H9 (cell line): ENCODE measurements around the gene SEPTIN7. TPM values are rescaled to one million over a fixed set of nuclear protein-coding genes. Genes with fewer than 3 reads are reported as not detected.

ENCODE experiments used
- DNase-seq: peaks from one replicate; pipeline ENCODE4 v3.0.0-alpha.2; 2017
- H2AFZ ChIP-seq: one replicate; pipeline ENCODE4 v1.6.1; 2013; ENCODE audit warnings: mild to moderate bottlenecking, low read length, control low read depth, moderate library complexity
- H2AK5ac ChIP-seq: 2 replicates; pipeline ENCODE4 v1.6.1; 2013; ENCODE audit warnings: low read length, control low read depth, mixed read lengths; ENCODE audit not compliant: insufficient read length
- H2BK120ac ChIP-seq: one replicate; pipeline ENCODE4 v1.6.1; 2013; ENCODE audit warnings: low read depth, mild to moderate bottlenecking, low read length, control low read depth, inconsistent platforms; ENCODE audit not compliant: poor library complexity, severe bottlenecking
- H2BK12ac ChIP-seq: 2 replicates; pipeline ENCODE4 v1.6.1; 2013; ENCODE audit warnings: low read length, control low read depth, mixed read lengths, low read depth; ENCODE audit not compliant: insufficient read length
- H2BK15ac ChIP-seq: 2 replicates; pipeline ENCODE4 v1.6.1; 2013; ENCODE audit warnings: low read depth, low read length, control low read depth
- H2BK20ac ChIP-seq: one replicate; pipeline ENCODE4 v1.6.1; 2013; ENCODE audit warnings: low read depth, mild to moderate bottlenecking, low read length, control low read depth, inconsistent platforms; ENCODE audit not compliant: poor library complexity, severe bottlenecking
- H2BK5ac ChIP-seq: 2 replicates; pipeline ENCODE4 v1.6.1; 2013; ENCODE audit warnings: low read length, control low read depth, mixed read lengths; ENCODE audit not compliant: insufficient read length
- H3K14ac ChIP-seq: 2 replicates; pipeline ENCODE4 v1.6.1; 2013; ENCODE audit warnings: low read length, control low read depth; ENCODE audit not compliant: insufficient read depth
- H3K18ac ChIP-seq: 2 replicates; pipeline ENCODE4 v1.6.1; 2013; ENCODE audit warnings: low read depth, mild to moderate bottlenecking, mixed read lengths, low read length, control low read depth; ENCODE audit not compliant: insufficient read length
- H3K23ac ChIP-seq: 2 replicates; pipeline ENCODE4 v1.6.1; 2013; ENCODE audit warnings: low read length, control low read depth, mixed read lengths, low read depth; ENCODE audit not compliant: insufficient read length
- H3K23me2 ChIP-seq: 2 replicates; pipeline ENCODE4 v1.6.1; 2013; ENCODE audit warnings: low read depth, mild to moderate bottlenecking, mixed read lengths, low read length, control low read depth; ENCODE audit not compliant: insufficient read length, poor library complexity, severe bottlenecking
- H3K27ac ChIP-seq: 2 replicates; pipeline ENCODE4 v1.5.1; 2013; ENCODE audit warnings: low read length, control low read depth, mixed read lengths, low read depth; ENCODE audit not compliant: insufficient read length
- H3K27me3 ChIP-seq: 2 replicates; pipeline ENCODE4 v1.6.1; 2013; ENCODE audit warnings: low read length, control low read depth, inconsistent platforms; ENCODE audit not compliant: insufficient read depth
- H3K4ac ChIP-seq: 2 replicates; pipeline ENCODE4 v1.6.1; 2013; ENCODE audit warnings: low read depth, mild to moderate bottlenecking, control low read depth, inconsistent platforms, low read length, moderate library complexity
- H3K4me1 ChIP-seq: 2 replicates; pipeline ENCODE4 v1.6.1; 2013; ENCODE audit warnings: low read length, control low read depth, inconsistent platforms; ENCODE audit not compliant: insufficient read depth
- H3K4me2 ChIP-seq: 2 replicates; pipeline ENCODE4 v1.6.1; 2013; ENCODE audit warnings: low read length, control low read depth, mixed read lengths; ENCODE audit not compliant: insufficient read length, insufficient read depth
- H3K56ac ChIP-seq: 2 replicates; pipeline ENCODE4 v1.6.1; 2013; ENCODE audit warnings: low read depth, mild to moderate bottlenecking, mixed read lengths, low read length, control low read depth; ENCODE audit not compliant: insufficient read length
- H3K79me1 ChIP-seq: 2 replicates; pipeline ENCODE4 v1.6.1; 2013; ENCODE audit warnings: low read depth, mild to moderate bottlenecking, moderate library complexity, low read length, control low read depth, inconsistent platforms; ENCODE audit not compliant: insufficient read depth, poor library complexity, severe bottlenecking
- H3K79me2 ChIP-seq: 2 replicates; pipeline ENCODE4 v1.6.1; 2013; ENCODE audit warnings: low read length, control low read depth, inconsistent platforms; ENCODE audit not compliant: insufficient read depth
- H3K9ac ChIP-seq: 2 replicates; pipeline ENCODE4 v1.6.1; 2013; ENCODE audit warnings: low read length, control low read depth, mixed read lengths; ENCODE audit not compliant: insufficient read length; ENCODE audit errors: extremely low read depth
- H3K9me3 ChIP-seq: one replicate; pipeline ENCODE4 v1.6.1; 2013; ENCODE audit warnings: low read depth, low read length, inconsistent platforms; ENCODE audit not compliant: control insufficient read depth
- H3T11ph ChIP-seq: one replicate; pipeline ENCODE4 v1.6.1; 2013; ENCODE audit warnings: mild to moderate bottlenecking, low read length, control low read depth, inconsistent platforms
- H4K20me1 ChIP-seq: one replicate; pipeline ENCODE4 v1.6.1; 2013; ENCODE audit not compliant: control insufficient read depth, insufficient read length, insufficient read depth
- H4K5ac ChIP-seq: 2 replicates; pipeline ENCODE4 v1.6.1; 2013; ENCODE audit warnings: low read depth, mild to moderate bottlenecking, mixed read lengths, low read length, control low read depth; ENCODE audit not compliant: insufficient read length
- H4K8ac ChIP-seq: replicated peaks from 2 replicates; pipeline ENCODE4 v1.6.1; 2013; ENCODE audit warnings: low read length, control low read depth, mixed read lengths, low read depth; ENCODE audit not compliant: insufficient read length
- H4K91ac ChIP-seq: 2 replicates; pipeline ENCODE4 v1.6.1; 2013; ENCODE audit warnings: low read depth, mild to moderate bottlenecking, moderate library complexity, mixed read lengths, low read length, control low read depth; ENCODE audit not compliant: insufficient read length
- H3K27ac Mint-ChIP-seq, 3 experiments: 2 replicates in 2 of 3; 3 replicates in 1 of 3; pipeline ENCODE4 v1.8.0; 2020 to 2021; ENCODE audit warnings: mixed read lengths in 3 of 3, mild to moderate bottlenecking in 1 of 3, moderate library complexity in 1 of 3
- H3K27me3 Mint-ChIP-seq: 2 replicates; pipeline ENCODE4 v1.8.0; 2021; ENCODE audit warnings: low read depth, mild to moderate bottlenecking, moderate library complexity, mixed read lengths
- H3K36me3 Mint-ChIP-seq, 3 experiments: 2 replicates in 2 of 3; 3 replicates in 1 of 3; pipeline ENCODE4 v1.8.0; 2020 to 2021; ENCODE audit warnings: low read depth in 3 of 3, mixed read lengths in 3 of 3; ENCODE audit not compliant: insufficient read depth in 1 of 3
- H3K4me1 Mint-ChIP-seq, 2 experiments: 2 replicates each; pipeline ENCODE4 v1.8.0; 2020; ENCODE audit warnings: mixed read lengths in 2 of 2
- H3K4me3 Mint-ChIP-seq, 2 experiments: 2 replicates in 1 of 2; 3 replicates in 1 of 2; pipeline ENCODE4 v1.8.0; 2020 to 2021; ENCODE audit warnings: mild to moderate bottlenecking in 2 of 2, mixed read lengths in 2 of 2, moderate library complexity in 1 of 2
- H3K9me3 Mint-ChIP-seq, 2 experiments: 2 replicates in 1 of 2; 3 replicates in 1 of 2; pipeline ENCODE4 v1.8.0; 2020; ENCODE audit warnings: mild to moderate bottlenecking in 2 of 2, mixed read lengths in 2 of 2, moderate library complexity in 1 of 2
- CTCF ChIP-seq: fragments of 200-600 bp; sonication (generic); conservative IDR thresholded peaks from 3 replicates; pipeline ENCODE4 v1.8.0; 2021; ENCODE audit warnings: antibody characterized with exemption, mild to moderate bottlenecking
- WGBS: extraction: QIAGEN DNeasy Blood & Tissue Kit; methylation state at CpG from one replicate; pipeline ENCODE4 v1.1.7; 2013; ENCODE audit warnings: missing lambda C conversion rate, low lambda C conversion rate, mixed read lengths; ENCODE audit not compliant: insufficient read length; ENCODE audit errors: extremely low coverage; 5-methylcytosine and 5-hydroxymethylcytosine counted together
- total RNA-seq: library from RNA; stranded (reverse); gene quantifications from 2 replicates; pipeline ENCODE4 v1.2.1, GENCODE V29; 2021

SEPTIN7 gene
- total RNA-seq, 1 experiment from 2014 or later = 184 TPM

- Histone ChIP-seq H3K27ac (no peak overlapping the region), H3K4ac (no peak overlapping the region), H3K4me2 (no peak overlapping the region), H3K18ac (no peak overlapping the region), H4K8ac (no peak overlapping the region), H3K23me2 (no peaks in the 10 kb centered on the region), H2BK120ac (no peak overlapping the region), H4K20me1 (no peaks in the 10 kb centered on the region), H3K4me1 (peaks cover 2% of the 10 kb centered on the region; the same call in 1 of the 2 replicates), H2BK15ac (no peak overlapping the region), H3K79me2 (no peaks in the 10 kb centered on the region; the same call in 1 of the 2 replicates), H2AFZ (no peak overlapping the region), H4K91ac (no peak overlapping the region), H2BK20ac (no peak overlapping the region), H3K23ac (no peak overlapping the region), H3T11ph (no peak overlapping the region), H3K9me3 (no peaks in the 10 kb centered on the region), H3K27me3 (no peaks in the 10 kb centered on the region), H2BK12ac (no peak overlapping the region), H2AK5ac (no peak overlapping the region), H3K9ac (no peak overlapping the region), H2BK5ac (no peak overlapping the region), H4K5ac (no peak overlapping the region), H3K14ac (no peak overlapping the region), H3K56ac (no peak overlapping the region), H3K79me1 (no peaks in the 10 kb centered on the region)
- H3K9me3 Mint-ChIP-seq = no peaks in the 10 kb centered on the region
- WGBS = no CpG with 5 or more reads among the region's 2 CpGs
- H3K27me3 Mint-ChIP-seq = no peaks in the 10 kb centered on the region
- H3K27ac Mint-ChIP-seq = no peak overlapping the region
- H3K4me3 Mint-ChIP-seq = no peak overlapping the region
- H3K36me3 Mint-ChIP-seq = no peaks in the 10 kb centered on the region
- DNase-seq = no peak
- peaks cover 2 to 7% of the 10 kb centered on the region in 2 experiments; a peak in 3 of 4 replicates for H3K4me1 Mint-ChIP-seq
- TF ChIP-seq CTCF = peak; percentile 47
Observed at GRCh38 chr7:35758421-35758820, 42.4 kb upstream of the SEPTIN7 start.
